ENCODE measurements around the gene TNFRSF11A. TPM values are rescaled to one million over a fixed set of nuclear protein-coding genes. Genes with fewer than 3 reads are reported as not detected.

The TNFRSF11A gene
- total and polyA plus RNA-seq, 5 donors from 2014 or later: 0.93 to 3.6 (median 2.1) TPM

GRCh38 chr18:62374410-62374965 lies 49.4 kb downstream of the TNFRSF11A start:
- Mint-ChIP-seq H3K27me3 (peaks cover 4% of the 10 kb centered on the region), H3K36me3 (no peaks in the 10 kb centered on the region), H3K4me1 (peaks cover 0 to 7% (median 0%) of the 10 kb centered on the region in 4 donors), H3K4me3 (no peak overlapping the region), H3K9me3 (peaks cover 0 to 5% (median 0%) of the 10 kb centered on the region in 7 donors), H3K27ac (no peak overlapping the region)
- no peak for ATAC-seq (ENCODE audit: low read depth in 2 of 2)
- Histone ChIP-seq H3K4me1 (ENCODE audit: control insufficient read depth, insufficient read depth, low read length, poor library complexity, severe bottlenecking) (no peaks in the 10 kb centered on the region), H3K4me3 (ENCODE audit: low read depth, low read length) (no peak overlapping the region), H3K27ac (ENCODE audit: insufficient read depth, low read length, poor library complexity, severe bottlenecking) (no peak overlapping the region), H3K27me3 (ENCODE audit: control insufficient read depth, insufficient read depth, low read length) (no peaks in the 10 kb centered on the region), H3K9me3 (ENCODE audit: control insufficient read depth in 2 of 2, low read length in 2 of 2) (no peaks in the 10 kb centered on the region), H3K36me3 (ENCODE audit: control insufficient read depth, insufficient read depth, low read length) (no peaks in the 10 kb centered on the region)
- no peak for DNase-seq

- H3K27me3 Mint-ChIP-seq: peaks cover 4% of the 10 kb centered on the region
- Histone ChIP-seq H3K4me1 (ENCODE audit: control insufficient read depth, insufficient read depth, low read length, poor library complexity, severe bottlenecking) (no peaks in the 10 kb centered on the region), H3K4me3 (ENCODE audit: low read depth, low read length) (no peak overlapping the region), H3K36me3 (ENCODE audit: control insufficient read depth, insufficient read depth, low read length) (no peaks in the 10 kb centered on the region), H3K27me3 (ENCODE audit: control insufficient read depth, insufficient read depth, low read length) (no peaks in the 10 kb centered on the region), H3K9me3 (ENCODE audit: control insufficient read depth in 2 of 2, low read length in 2 of 2) (no peaks in the 10 kb centered on the region), H3K27ac (ENCODE audit: insufficient read depth, low read length, poor library complexity, severe bottlenecking) (no peak overlapping the region)
- ATAC-seq (ENCODE audit: low read depth in 2 of 2): no peak
- H3K36me3 Mint-ChIP-seq: no peaks in the 10 kb centered on the region
- no peak overlapping the region for H3K4me3 Mint-ChIP-seq
- peaks cover 0 to 5% (median 0%) of the 10 kb centered on the region in 7 donors for H3K9me3 Mint-ChIP-seq
- no peak overlapping the region for H3K27ac Mint-ChIP-seq
- H3K4me1 Mint-ChIP-seq: no peaks in the 10 kb centered on the region
- DNase-seq: no peak
Observed at GRCh38 chr18:62377131-62377807, 52.2 kb downstream of the TNFRSF11A start.

- H3K27ac Mint-ChIP-seq: no peak overlapping the region
- no peaks in the 10 kb centered on the region for H3K4me1 Mint-ChIP-seq
- H3K4me3 ChIP-seq (ENCODE audit: low read depth, low read length): no peak overlapping the region
- no peak overlapping the region for H3K4me3 Mint-ChIP-seq
- no peaks in the 10 kb centered on the region for H3K9me3 ChIP-seq (ENCODE audit: control insufficient read depth in 2 of 2, low read length in 2 of 2)
- H3K4me1 ChIP-seq (ENCODE audit: control insufficient read depth, insufficient read depth, low read length, poor library complexity, severe bottlenecking): no peaks in the 10 kb centered on the region
- DNase-seq (no peak), ATAC-seq (ENCODE audit: low read depth in 2 of 2) (no peak)
- H3K36me3 Mint-ChIP-seq: no peaks in the 10 kb centered on the region
- peaks cover 0 to 3% (median 0%) of the 10 kb centered on the region in 7 donors for H3K9me3 Mint-ChIP-seq
- H3K27me3 ChIP-seq (ENCODE audit: control insufficient read depth, insufficient read depth, low read length): no peaks in the 10 kb centered on the region
- H3K27me3 Mint-ChIP-seq: no peaks in the 10 kb centered on the region
- H3K27ac ChIP-seq (ENCODE audit: insufficient read depth, low read length, poor library complexity, severe bottlenecking): no peak overlapping the region
- no peaks in the 10 kb centered on the region for H3K36me3 ChIP-seq (ENCODE audit: control insufficient read depth, insufficient read depth, low read length)
Observed at GRCh38 chr18:62379051-62379450, 53.9 kb downstream of the TNFRSF11A start.

GRCh38 chr18:62381373-62381772 lies 56.3 kb downstream of the TNFRSF11A start:
- Mint-ChIP-seq H3K27ac (no peak overlapping the region), H3K4me3 (no peak overlapping the region), H3K27me3 (no peaks in the 10 kb centered on the region), H3K36me3 (no peaks in the 10 kb centered on the region), H3K9me3 (peaks cover 0 to 3% (median 0%) of the 10 kb centered on the region in 7 donors), H3K4me1 (no peaks in the 10 kb centered on the region)
- Histone ChIP-seq H3K4me3 (ENCODE audit: low read depth, low read length) (no peak overlapping the region), H3K27ac (ENCODE audit: insufficient read depth, low read length, poor library complexity, severe bottlenecking) (no peak overlapping the region), H3K36me3 (ENCODE audit: control insufficient read depth, insufficient read depth, low read length) (no peaks in the 10 kb centered on the region), H3K9me3 (ENCODE audit: control insufficient read depth in 2 of 2, low read length in 2 of 2) (no peaks in the 10 kb centered on the region), H3K4me1 (ENCODE audit: control insufficient read depth, insufficient read depth, low read length, poor library complexity, severe bottlenecking) (no peaks in the 10 kb centered on the region), H3K27me3 (ENCODE audit: control insufficient read depth, insufficient read depth, low read length) (no peaks in the 10 kb centered on the region)
- DNase-seq (no peak), ATAC-seq (ENCODE audit: low read depth in 2 of 2) (no peak)

- Mint-ChIP-seq H3K4me3 (no peak overlapping the region), H3K27me3 (no peaks in the 10 kb centered on the region)
- no peak for DNase-seq
Observed at GRCh38 chr18:62384068-62384467, 59.0 kb downstream of the TNFRSF11A start.

GRCh38 chr18:62384610-62385097 lies 59.5 kb downstream of the TNFRSF11A start:
- Mint-ChIP-seq H3K9me3 (peaks cover 0 to 3% (median 0%) of the 10 kb centered on the region in 7 donors), H3K27me3 (no peaks in the 10 kb centered on the region), H3K4me1 (no peaks in the 10 kb centered on the region), H3K27ac (no peak overlapping the region), H3K4me3 (no peak overlapping the region), H3K36me3 (no peaks in the 10 kb centered on the region)
- ATAC-seq (ENCODE audit: low read depth in 2 of 2) (no peak), DNase-seq (no peak)
- no peaks in the 10 kb centered on the region for H3K27me3 ChIP-seq (ENCODE audit: control insufficient read depth, insufficient read depth, low read length)
- no peaks in the 10 kb centered on the region for H3K36me3 ChIP-seq (ENCODE audit: control insufficient read depth, insufficient read depth, low read length)
- H3K27ac ChIP-seq (ENCODE audit: insufficient read depth, low read length, poor library complexity, severe bottlenecking): no peak overlapping the region
- no peaks in the 10 kb centered on the region for H3K4me1 ChIP-seq (ENCODE audit: control insufficient read depth, insufficient read depth, low read length, poor library complexity, severe bottlenecking)
- no peaks in the 10 kb centered on the region for H3K9me3 ChIP-seq (ENCODE audit: control insufficient read depth in 2 of 2, low read length in 2 of 2)
- no peak overlapping the region for H3K4me3 ChIP-seq (ENCODE audit: low read depth, low read length)

More at GRCh38 chr18:62384068-62384467, 59.0 kb downstream of the TNFRSF11A start:
- Histone ChIP-seq H3K27ac (ENCODE audit: insufficient read depth, low read length, poor library complexity, severe bottlenecking) (no peak overlapping the region), H3K4me3 (ENCODE audit: low read depth, low read length) (no peak overlapping the region), H3K36me3 (ENCODE audit: control insufficient read depth, insufficient read depth, low read length) (no peaks in the 10 kb centered on the region), H3K27me3 (ENCODE audit: control insufficient read depth, insufficient read depth, low read length) (no peaks in the 10 kb centered on the region), H3K9me3 (ENCODE audit: control insufficient read depth in 2 of 2, low read length in 2 of 2) (no peaks in the 10 kb centered on the region), H3K4me1 (ENCODE audit: control insufficient read depth, insufficient read depth, low read length, poor library complexity, severe bottlenecking) (no peaks in the 10 kb centered on the region)
- no peaks in the 10 kb centered on the region for H3K4me1 Mint-ChIP-seq
- no peak overlapping the region for H3K27ac Mint-ChIP-seq
- no peak for ATAC-seq (ENCODE audit: low read depth in 2 of 2)
- peaks cover 0 to 3% (median 0%) of the 10 kb centered on the region in 7 donors for H3K9me3 Mint-ChIP-seq
- no peaks in the 10 kb centered on the region for H3K36me3 Mint-ChIP-seq

GRCh38 chr18:62386091-62386490 lies 61.0 kb downstream of the TNFRSF11A start:
- Histone ChIP-seq H3K4me3 (ENCODE audit: low read depth, low read length) (no peak overlapping the region), H3K27ac (ENCODE audit: insufficient read depth, low read length, poor library complexity, severe bottlenecking) (no peak overlapping the region), H3K9me3 (ENCODE audit: control insufficient read depth in 2 of 2, low read length in 2 of 2) (no peaks in the 10 kb centered on the region), H3K27me3 (ENCODE audit: control insufficient read depth, insufficient read depth, low read length) (no peaks in the 10 kb centered on the region), H3K36me3 (ENCODE audit: control insufficient read depth, insufficient read depth, low read length) (no peaks in the 10 kb centered on the region), H3K4me1 (ENCODE audit: control insufficient read depth, insufficient read depth, low read length, poor library complexity, severe bottlenecking) (no peaks in the 10 kb centered on the region)
- no peaks in the 10 kb centered on the region for H3K4me1 Mint-ChIP-seq
- H3K36me3 Mint-ChIP-seq: no peaks in the 10 kb centered on the region
- no peak overlapping the region for H3K4me3 Mint-ChIP-seq
- H3K27ac Mint-ChIP-seq: no peak overlapping the region
- H3K9me3 Mint-ChIP-seq: peaks cover 0 to 3% (median 0%) of the 10 kb centered on the region in 7 donors
- no peak for ATAC-seq (ENCODE audit: low read depth in 2 of 2)
- no peaks in the 10 kb centered on the region for H3K27me3 Mint-ChIP-seq
- DNase-seq: no peak

GRCh38 chr18:62386601-62387000 lies 61.5 kb downstream of the TNFRSF11A start:
- Mint-ChIP-seq H3K27me3 (no peaks in the 10 kb centered on the region), H3K27ac (no peak overlapping the region), H3K9me3 (peaks cover 0 to 3% (median 0%) of the 10 kb centered on the region in 7 donors), H3K4me1 (no peaks in the 10 kb centered on the region), H3K36me3 (no peaks in the 10 kb centered on the region), H3K4me3 (no peak overlapping the region)
- Histone ChIP-seq H3K4me1 (ENCODE audit: control insufficient read depth, insufficient read depth, low read length, poor library complexity, severe bottlenecking) (no peaks in the 10 kb centered on the region), H3K27ac (ENCODE audit: insufficient read depth, low read length, poor library complexity, severe bottlenecking) (no peak overlapping the region), H3K9me3 (ENCODE audit: control insufficient read depth in 2 of 2, low read length in 2 of 2) (no peaks in the 10 kb centered on the region), H3K27me3 (ENCODE audit: control insufficient read depth, insufficient read depth, low read length) (no peaks in the 10 kb centered on the region), H3K4me3 (ENCODE audit: low read depth, low read length) (no peak overlapping the region), H3K36me3 (ENCODE audit: control insufficient read depth, insufficient read depth, low read length) (no peaks in the 10 kb centered on the region)
- no peak for ATAC-seq (ENCODE audit: low read depth in 2 of 2)
- DNase-seq: no peak

Measured in CD4-positive, CD25-positive, alpha-beta regulatory T cell (primary cell).